SK-N-MC (cell line): Measurements from ENCODE around the gene EEIG2.

ENCODE experiments used
- EZH2 ChIP-seq: fragments of 200-600 bp; sonication (generic); IDR thresholded peaks from one replicate; pipeline ENCODE4 v1.6.1; 2017; ENCODE audit warnings: antibody characterized with exemption
- FOXP2 ChIP-seq: optimal IDR thresholded peaks from 2 replicates; pipeline ENCODE3; 2011; ENCODE audit warnings: mild to moderate bottlenecking, moderate library complexity; ENCODE audit not compliant: insufficient read depth; ENCODE audit errors: extremely low read length, control extremely low read depth
- POLR2AphosphoS5 ChIP-seq: IDR thresholded peaks from 2 replicates; pipeline ENCODE4 v1.6.1; 2012; ENCODE audit warnings: mild to moderate bottlenecking, low read depth, low read length, borderline replicate concordance

GRCh38 chr1:108560189-108560873 is 431 bp downstream of the EEIG2 start:
- TF ChIP-seq POLR2AphosphoS5 (no peak), EZH2 (no peak), FOXP2 (no peak)
